Body of pancreas (tissue), 4 donors: ENCODE measurements around the gene TUT4. TPM values are rescaled to one million over a fixed set of nuclear protein-coding genes. Genes with fewer than 3 reads are reported as not detected.

Experiments
- ATAC-seq: fragments of 150-250 bp; one replicate; pipeline ENCODE4 v1.9.1; 2016
- DNase-seq, 4 donors: peaks; one replicate each; pipeline ENCODE4 v3.0.0-alpha.2; 2019
- H3K27ac ChIP-seq, 4 donors: fragments of 200-600 bp; sonication (generic); 1 replicate in 3 of 4; 2 replicates in 1 of 4; pipeline versions ENCODE4 v1.5.1 to v1.6.1; 2016 to 2019; ENCODE audit warnings: mild to moderate bottlenecking in 1 of 4, mixed read lengths in 1 of 4, moderate library complexity in 1 of 4
- H3K27me3 ChIP-seq, 2 donors: fragments of 200-600 bp; sonication (generic); one replicate each; pipeline ENCODE4 v1.6.0; 2016; ENCODE audit warnings: mild to moderate bottlenecking in 1 of 2
- H3K36me3 ChIP-seq, 2 donors: fragments of 200-600 bp; sonication (generic); replicated peaks in 1 of 2; 2 replicates each; pipeline ENCODE4 v1.5.1; 2016; ENCODE audit warnings: low read depth in 2 of 2; ENCODE audit not compliant: insufficient read depth in 1 of 2
- H3K4me1 ChIP-seq: fragments of 200-600 bp; sonication (generic); one replicate; pipeline ENCODE4 v1.6.0; 2016
- H3K4me3 ChIP-seq, 2 donors: fragments of 200-600 bp; sonication (generic); 1 replicate in 1 of 2; 2 replicates in 1 of 2; pipeline ENCODE4 v1.5.1; 2016 to 2019
- H3K9me3 ChIP-seq, 3 donors: fragments of 200-600 bp; sonication (generic); 1 replicate in 2 of 3; 2 replicates in 1 of 3; pipeline ENCODE4 v1.5.1; 2016
- CTCF ChIP-seq, 7 experiments: fragments of 450-650 bp in 4 of 7; fragments of 200-600 bp in 3 of 7; sonication (generic) in 3 of 7; IDR thresholded peaks; one replicate each; pipeline ENCODE4 v1.5.1; 2016 to 2019; ENCODE audit warnings: antibody characterized with exemption in 7 of 7
- POLR2A ChIP-seq, 3 donors: fragments of 450-650 bp; IDR thresholded peaks; one replicate each; pipeline ENCODE4 v1.6.1; 2016; ENCODE audit warnings: antibody characterized with exemption in 3 of 3, mild to moderate bottlenecking in 2 of 3
- WGBS, 2 donors: methylation state at CpG; one replicate each; pipeline ENCODE4 v1.1.5; 2017; 5-methylcytosine and 5-hydroxymethylcytosine counted together
- intact Hi-C: fragments of 100-400 bp; cut with DNase I; formaldehyde crosslinking; loops from one replicate; pipeline ENCODE4 v1.15.1; 2023
- total RNA-seq, 2 donors: library from RNA; depleted of rRNA; stranded (reverse); fragments of >200 nt; gene quantifications; one replicate each; pipeline ENCODE4 v1.1.0, GENCODE V29; 2016

TUT4 gene
- total RNA-seq, 2 donors from 2014 or later: 41.8 to 59.3 TPM

- ATAC-seq: no peak
- H3K36me3 ChIP-seq: no peaks in the 10 kb centered on the region
- DNase-seq: no peak
- no peaks in the 10 kb centered on the region for H3K4me1 ChIP-seq
- H3K4me3 ChIP-seq: no peak overlapping the region
- intact Hi-C loops: no loop called here
- TF ChIP-seq CTCF (IDR thresholded peaks at IDR 0.05) (no peak), POLR2A (IDR thresholded peaks at IDR 0.05) (no peak)
- no peaks in the 10 kb centered on the region for H3K27me3 ChIP-seq
- H3K9me3 ChIP-seq: no peaks in the 10 kb centered on the region
- no peak overlapping the region for H3K27ac ChIP-seq
- 93 to 97% methylated on average over 2 of the region's 2 CpGs for WGBS, 2 donors
These were observed 65.3 kb downstream of the TUT4 start for GRCh38 chr1:52487632-52488031.

- WGBS, 2 donors: 97 to 98% methylated on average over 7 of the region's 7 CpGs
- intact Hi-C loops: no loop called here
- Histone ChIP-seq H3K36me3 (no peaks in the 10 kb centered on the region), H3K4me3 (no peak overlapping the region), H3K4me1 (no peaks in the 10 kb centered on the region), H3K9me3 (no peaks in the 10 kb centered on the region), H3K27me3 (no peaks in the 10 kb centered on the region), H3K27ac (no peak overlapping the region)
- DNase-seq: no peak
- no peak for ATAC-seq
- TF ChIP-seq POLR2A (IDR thresholded peaks at IDR 0.05): no peak
- no peak for TF ChIP-seq CTCF (IDR thresholded peaks at IDR 0.05)
These were observed 70.4 kb downstream of the TUT4 start for GRCh38 chr1:52482326-52483004.

GRCh38 chr1:52479076-52479475 lies 73.8 kb downstream of the TUT4 start:
- no peaks in the 10 kb centered on the region for H3K9me3 ChIP-seq
- H3K4me1 ChIP-seq: no peaks in the 10 kb centered on the region
- WGBS, 2 donors: 74 to 87% methylated on average over 2 of the region's 2 CpGs
- no peak for DNase-seq
- no peaks in the 10 kb centered on the region for H3K27me3 ChIP-seq
- intact Hi-C loops: no loop called here
- no peak for ATAC-seq
- H3K27ac ChIP-seq: no peak overlapping the region
- H3K4me3 ChIP-seq: no peak overlapping the region
- TF ChIP-seq POLR2A (IDR thresholded peaks at IDR 0.05) (no peak), CTCF (IDR thresholded peaks at IDR 0.05) (no peak)
- no peaks in the 10 kb centered on the region for H3K36me3 ChIP-seq

- ATAC-seq (no peak), DNase-seq (no peak)
- H3K36me3 ChIP-seq: no peaks in the 10 kb centered on the region
- intact Hi-C loops: no loop called here
- no peaks in the 10 kb centered on the region for H3K4me1 ChIP-seq
- no peak overlapping the region for H3K4me3 ChIP-seq
- no peaks in the 10 kb centered on the region for H3K9me3 ChIP-seq
- no peak overlapping the region for H3K27ac ChIP-seq
- H3K27me3 ChIP-seq: no peaks in the 10 kb centered on the region
- 63 to 71% methylated on average over 1 of the region's 1 CpG for WGBS, 2 donors
- no peak for TF ChIP-seq CTCF (IDR thresholded peaks at IDR 0.05)
- no peak for TF ChIP-seq POLR2A (IDR thresholded peaks at IDR 0.05)
These were observed 75.0 kb downstream of the TUT4 start for GRCh38 chr1:52477876-52478275.

- ATAC-seq (no peak), DNase-seq (no peak)
- Histone ChIP-seq H3K27me3 (no peaks in the 10 kb centered on the region), H3K27ac (no peak overlapping the region), H3K36me3 (no peaks in the 10 kb centered on the region), H3K4me3 (no peak overlapping the region), H3K9me3 (no peaks in the 10 kb centered on the region), H3K4me1 (no peaks in the 10 kb centered on the region)
- TF ChIP-seq CTCF (IDR thresholded peaks at IDR 0.05) (no peak), POLR2A (IDR thresholded peaks at IDR 0.05) (no peak)
- intact Hi-C loops: no loop called here
- 82 to 91% methylated on average over 3 of the region's 3 CpGs for WGBS, 2 donors
These were observed 75.9 kb downstream of the TUT4 start for GRCh38 chr1:52476943-52477342.
